HEK293 (cell line): Measurements from ENCODE around the gene CCDC27.

Source experiments
- TCF7L2 ChIP-seq: IDR thresholded peaks from 2 replicates; pipeline ENCODE4 v1.6.1; 2011; ENCODE audit warnings: low read depth, mild to moderate bottlenecking, inconsistent platforms, low read length, moderate library complexity, borderline replicate concordance
- ZNF530 ChIP-seq: fragments of 450-650 bp; formaldehyde crosslinking; IDR thresholded peaks from 2 replicates; pipeline ENCODE4 v1.5.1; 2016; ENCODE audit warnings: low read depth, missing biosample characterization, missing genetic modification characterization
- ZNF658 ChIP-seq: fragments of 450-650 bp; formaldehyde crosslinking; IDR thresholded peaks from 2 replicates; pipeline ENCODE4; 2016; ENCODE audit warnings: missing biosample characterization, missing genetic modification characterization
- ZNF670 ChIP-seq: fragments of 450-650 bp; formaldehyde crosslinking; IDR thresholded peaks from 2 replicates; pipeline ENCODE4 v1.5.1; 2016; ENCODE audit warnings: missing biosample characterization, missing genetic modification characterization, low read depth
- ZSCAN4 ChIP-seq: fragments of 450-650 bp; formaldehyde crosslinking; IDR thresholded peaks from 2 replicates; pipeline ENCODE4 v1.5.1; 2017; ENCODE audit warnings: missing biosample characterization, missing genetic modification characterization

DNA sequence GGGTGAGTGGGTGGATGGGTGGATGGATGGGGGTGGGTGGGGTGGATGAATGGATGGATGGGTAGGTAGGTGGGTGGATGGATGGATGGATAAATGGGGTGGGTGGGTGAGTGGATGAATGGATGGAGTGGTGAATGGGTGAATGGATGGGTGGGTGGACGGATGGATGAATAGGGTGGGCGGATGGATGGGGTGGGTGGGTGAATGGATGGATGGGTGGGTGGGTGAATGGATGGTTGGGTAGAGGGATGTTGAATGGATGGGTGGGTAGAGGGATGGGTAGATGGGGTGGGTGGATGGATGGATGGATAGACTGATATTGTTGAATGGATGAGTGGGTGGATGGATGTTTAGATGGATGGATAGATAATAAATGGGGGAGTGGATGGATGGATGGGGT lies 26.9 kb upstream of the CCDC27 start:
- TF ChIP-seq ZSCAN4 (tag by site-specific recombination) (no peak), ZNF670 (tag by site-specific recombination) (no peak), ZNF658 (tag by site-specific recombination) (no peak), TCF7L2 (no peak), ZNF530 (no peak)
